Mucosa of gallbladder (tissue), 1 donor: ENCODE results near the gene CHST7. TPM values are rescaled to one million over a fixed set of nuclear protein-coding genes. Genes with fewer than 3 reads are reported as not detected.

ENCODE experiments used
- total RNA-seq: library from RNA; stranded (reverse); gene quantifications from one replicate; pipeline ENCODE4 v1.2.1, GENCODE V29; 2021
- donor health status: DM: no; HTN: no; CAD: no.

CHST7 gene
- total RNA-seq, 1 donor from 2014 or later = 12.9 TPM

Other genes starting within 250 kb of the CHST7 start
- 4.7 TPM for gene ZNF674, start 28.3 kb upstream of the CHST7 start, total RNA-seq
- gene SLC9A7, start 185.4 kb downstream of the CHST7 start, total RNA-seq = 6.2 TPM